ENCODE data around the gene MEIOSIN. TPM values are rescaled to one million over a fixed set of nuclear protein-coding genes. Genes with fewer than 3 reads are reported as not detected.
"Not testable (repeated sequence)": the region's sequence is repeated elsewhere in the genome, so short reads cannot be mapped to it uniquely, and the experiment has no call there.

Gene MEIOSIN
- total RNA-seq, 1 donor from 2014 or later = not detected

- H3K4me3 Mint-ChIP-seq (ENCODE audit: unreplicated experiment) = peak overlapping the region; percentile 52
- H3K27me3 Mint-ChIP-seq (ENCODE audit: low read depth) = no peaks in the 10 kb centered on the region
- peaks cover 11% of the 10 kb centered on the region for H3K36me3 Mint-ChIP-seq (ENCODE audit: low read depth)
- DNase-seq (ENCODE audit: low spot score) = no peak
- peaks cover 21% of the 10 kb centered on the region for H3K4me1 Mint-ChIP-seq (ENCODE audit: low read depth)
- H3K27ac Mint-ChIP-seq (ENCODE audit: unreplicated experiment) = peak overlapping the region; percentile 89
- no peak for TF ChIP-seq CTCF (IDR thresholded peaks at IDR 0.05)
- H3K9me3 Mint-ChIP-seq (ENCODE audit: low read depth) = no peaks in the 10 kb centered on the region
Measured at GRCh38 chr19:45793178-45793564, 59.9 kb downstream of the MEIOSIN start.

GRCh38 chr19:45793876-45794275 is 60.6 kb downstream of the MEIOSIN start:
- Mint-ChIP-seq H3K9me3 (ENCODE audit: low read depth) (no peaks in the 10 kb centered on the region), H3K36me3 (ENCODE audit: low read depth) (peaks cover 8% of the 10 kb centered on the region), H3K27me3 (ENCODE audit: low read depth) (no peaks in the 10 kb centered on the region), H3K4me1 (ENCODE audit: low read depth) (peaks cover 24% of the 10 kb centered on the region), H3K4me3 (ENCODE audit: unreplicated experiment) (no peak overlapping the region), H3K27ac (ENCODE audit: unreplicated experiment) (peak overlapping the region; percentile 68)
- no peak for TF ChIP-seq CTCF (IDR thresholded peaks at IDR 0.05)
- no peak for DNase-seq (ENCODE audit: low spot score)

GRCh38 chr19:45794627-45795026 is 61.4 kb downstream of the MEIOSIN start:
- H3K9me3 Mint-ChIP-seq (ENCODE audit: low read depth) = no peaks in the 10 kb centered on the region
- DNase-seq (ENCODE audit: low spot score) = no peak
- peaks cover 1% of the 10 kb centered on the region for H3K36me3 Mint-ChIP-seq (ENCODE audit: low read depth)
- peaks cover 28% of the 10 kb centered on the region for H3K4me1 Mint-ChIP-seq (ENCODE audit: low read depth)
- no peak overlapping the region for H3K27ac Mint-ChIP-seq (ENCODE audit: unreplicated experiment)
- no peaks in the 10 kb centered on the region for H3K27me3 Mint-ChIP-seq (ENCODE audit: low read depth)
- no peak for TF ChIP-seq CTCF (IDR thresholded peaks at IDR 0.05)
- no peak overlapping the region for H3K4me3 Mint-ChIP-seq (ENCODE audit: unreplicated experiment)

GRCh38 chr19:45798995-45799517 is 65.8 kb downstream of the MEIOSIN start:
- peaks cover 13% of the 10 kb centered on the region for H3K4me1 Mint-ChIP-seq (ENCODE audit: low read depth)
- H3K36me3 Mint-ChIP-seq (ENCODE audit: low read depth) = no peaks in the 10 kb centered on the region
- no peak overlapping the region for H3K4me3 Mint-ChIP-seq (ENCODE audit: unreplicated experiment)
- no peaks in the 10 kb centered on the region for H3K27me3 Mint-ChIP-seq (ENCODE audit: low read depth)
- no peaks in the 10 kb centered on the region for H3K9me3 Mint-ChIP-seq (ENCODE audit: low read depth)
- H3K27ac Mint-ChIP-seq (ENCODE audit: unreplicated experiment) = peak overlapping the region; percentile 85
- no peak for DNase-seq (ENCODE audit: low spot score)
- peak; percentile 93 for TF ChIP-seq CTCF (IDR thresholded peaks at IDR 0.05)

DNA sequence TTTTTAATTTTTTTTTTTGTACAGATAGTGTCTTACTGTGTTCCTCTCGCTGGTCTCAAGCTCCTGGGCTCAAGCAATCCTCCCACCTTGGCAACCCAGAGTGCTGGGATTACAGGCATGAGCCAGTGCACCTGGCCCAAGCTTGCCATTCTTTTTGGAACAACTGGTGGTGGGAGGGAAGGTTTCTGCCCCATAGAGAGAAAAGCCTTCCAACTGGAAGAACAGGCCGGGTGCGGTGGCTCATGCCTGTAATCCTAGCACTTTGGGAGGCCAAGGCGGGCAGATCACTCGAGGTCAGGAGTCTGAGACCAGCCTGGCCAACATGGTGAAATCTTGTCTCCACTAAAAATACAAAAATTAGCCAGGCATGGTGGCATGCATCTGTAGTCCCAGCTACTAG is 66.3 kb downstream of the MEIOSIN start:
- peak overlapping the region; percentile 8 for H3K27ac Mint-ChIP-seq (ENCODE audit: unreplicated experiment)
- H3K36me3 Mint-ChIP-seq (ENCODE audit: low read depth); DNase-seq (ENCODE audit: low spot score); H3K4me3 Mint-ChIP-seq (ENCODE audit: unreplicated experiment); H3K27me3 Mint-ChIP-seq (ENCODE audit: low read depth); H3K9me3 Mint-ChIP-seq (ENCODE audit: low read depth): not testable (repeated sequence)
- peaks cover 13% of the 10 kb centered on the region for H3K4me1 Mint-ChIP-seq (ENCODE audit: low read depth)

DNA sequence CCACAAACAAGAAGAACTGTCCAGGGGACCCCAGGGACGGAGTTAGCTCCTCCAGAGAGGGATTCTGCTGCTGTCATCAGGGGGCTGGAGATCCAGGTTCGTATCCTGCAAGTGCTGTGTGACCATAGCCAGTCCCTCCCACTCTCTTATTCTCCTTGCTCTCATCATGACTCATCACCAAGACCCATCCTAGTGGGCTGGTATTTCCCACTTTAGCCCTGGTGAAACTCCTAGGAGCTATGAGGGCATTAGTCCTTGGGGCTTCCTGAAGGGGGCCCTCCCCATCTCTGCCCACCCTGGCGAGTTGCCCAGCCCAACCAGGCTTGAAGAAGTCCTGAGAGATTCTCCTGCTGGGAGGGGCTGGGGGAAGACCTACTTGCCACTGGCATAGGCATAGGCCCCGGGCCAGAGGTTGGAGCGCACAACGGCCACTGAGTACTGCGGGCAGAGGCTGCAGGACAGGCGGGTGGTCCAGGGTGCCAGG is 66.9 kb downstream of the MEIOSIN start:
- H3K4me1 Mint-ChIP-seq (ENCODE audit: low read depth) = peaks cover 13% of the 10 kb centered on the region
- no peaks in the 10 kb centered on the region for H3K36me3 Mint-ChIP-seq (ENCODE audit: low read depth)
- DNase-seq (ENCODE audit: low spot score) = no peak
- peak overlapping the region; percentile 17 for H3K27ac Mint-ChIP-seq (ENCODE audit: unreplicated experiment)
- H3K27me3 Mint-ChIP-seq (ENCODE audit: low read depth) = no peaks in the 10 kb centered on the region
- H3K9me3 Mint-ChIP-seq (ENCODE audit: low read depth) = no peaks in the 10 kb centered on the region
- no peak overlapping the region for H3K4me3 Mint-ChIP-seq (ENCODE audit: unreplicated experiment)
- no peak for TF ChIP-seq CTCF (IDR thresholded peaks at IDR 0.05)

Measured in chondrocyte (in vitro differentiated cells).